GM19452 (cell line): Measurements from ENCODE around the gene DIAPH1.

Experiments
- ATAC-seq: cut with Tn5 transposase; IDR thresholded peaks from one replicate; pipeline ENCODE4 v1.9.1; 2021; ENCODE audit not compliant: unreplicated experiment

The DIAPH1 gene

DNA sequence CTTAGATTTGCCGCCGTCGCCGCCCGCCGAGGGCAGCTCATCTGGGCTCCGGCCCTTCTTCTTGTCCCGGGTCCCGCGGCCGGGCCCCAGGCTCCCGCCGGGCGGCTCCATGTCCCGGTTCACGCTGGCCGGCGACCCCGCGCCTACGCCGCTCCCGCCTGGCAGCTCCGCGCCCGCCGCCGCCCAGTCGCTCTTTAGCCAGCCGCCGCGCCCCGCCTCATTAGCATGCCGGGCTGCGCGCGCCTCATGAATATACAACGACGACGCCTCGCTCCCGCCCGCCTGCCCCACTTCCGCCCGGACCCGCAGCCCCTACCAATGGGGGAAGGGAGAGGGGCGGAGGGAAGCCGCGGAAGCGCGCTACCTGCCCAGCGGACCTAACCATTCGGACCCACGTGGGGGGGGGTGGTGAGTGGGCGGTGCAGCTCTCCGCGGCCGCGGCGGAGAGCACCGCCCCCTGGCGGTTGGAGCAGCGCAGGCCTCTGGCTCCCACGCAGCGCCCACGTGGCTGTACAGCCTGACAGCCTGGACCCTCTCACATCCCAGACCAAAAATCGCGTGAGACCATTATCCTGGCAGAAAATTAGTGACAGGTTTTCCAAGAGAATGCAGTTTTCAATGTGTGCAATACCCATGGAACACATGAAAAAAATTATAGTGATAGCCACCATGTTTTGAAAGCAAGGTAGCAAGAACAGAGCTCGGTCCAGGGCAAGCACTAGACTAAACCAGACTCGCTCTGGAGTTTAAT lies at the start of gene DIAPH1:
Gene DIAPH1, minus strand, starts transcription at position 197 of the 751 bp plus-strand sequence. Its CDS starts 86 bp downstream, at position 111.
- peak; percentile 81 for ATAC-seq

DNA sequence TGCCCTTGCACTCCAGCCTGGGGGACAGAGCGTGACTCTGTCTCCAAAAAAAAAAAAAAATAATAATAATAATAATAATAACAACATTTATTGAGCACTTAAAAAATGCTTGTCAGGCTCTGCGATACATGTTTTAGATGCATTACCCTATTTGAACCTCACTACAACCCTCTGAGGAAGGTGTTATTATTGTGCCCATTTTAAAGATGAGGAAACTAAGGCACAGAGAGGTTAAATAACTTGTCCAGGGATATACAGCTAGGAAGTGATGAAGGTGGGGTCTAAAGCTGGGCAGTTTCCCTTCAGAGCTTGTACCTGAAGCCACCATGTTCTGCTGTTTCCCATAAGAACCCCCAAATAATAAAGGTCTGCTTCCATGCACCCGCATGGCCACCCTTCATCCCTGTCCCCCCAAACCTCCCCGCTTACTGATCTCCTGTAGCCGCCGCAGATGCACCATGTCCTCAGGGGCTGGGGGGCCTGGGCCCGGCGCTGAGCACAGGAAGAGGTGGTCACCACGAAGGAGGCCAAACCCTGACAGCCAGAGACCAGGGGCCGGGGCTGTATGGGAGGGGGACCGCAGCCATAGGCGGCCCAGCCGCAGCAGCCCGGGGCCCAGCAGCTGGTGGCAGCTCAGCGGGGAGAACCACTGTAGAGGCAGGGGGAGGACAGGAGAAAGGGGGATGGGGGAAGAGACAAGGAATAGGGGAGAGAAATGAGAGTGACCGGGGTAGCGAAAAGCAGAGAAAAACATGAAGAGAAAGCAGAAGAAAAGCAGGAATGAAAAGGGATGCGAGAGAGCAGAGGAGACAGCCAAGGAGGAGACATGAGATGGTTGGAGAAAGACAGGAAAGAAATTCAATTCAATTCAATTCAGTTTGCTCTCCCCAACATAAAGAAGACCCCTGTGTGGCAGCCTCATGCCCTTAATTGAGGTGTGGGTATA lies 47.5 kb upstream of the DIAPH1 start:
- no peak for ATAC-seq

DNA sequence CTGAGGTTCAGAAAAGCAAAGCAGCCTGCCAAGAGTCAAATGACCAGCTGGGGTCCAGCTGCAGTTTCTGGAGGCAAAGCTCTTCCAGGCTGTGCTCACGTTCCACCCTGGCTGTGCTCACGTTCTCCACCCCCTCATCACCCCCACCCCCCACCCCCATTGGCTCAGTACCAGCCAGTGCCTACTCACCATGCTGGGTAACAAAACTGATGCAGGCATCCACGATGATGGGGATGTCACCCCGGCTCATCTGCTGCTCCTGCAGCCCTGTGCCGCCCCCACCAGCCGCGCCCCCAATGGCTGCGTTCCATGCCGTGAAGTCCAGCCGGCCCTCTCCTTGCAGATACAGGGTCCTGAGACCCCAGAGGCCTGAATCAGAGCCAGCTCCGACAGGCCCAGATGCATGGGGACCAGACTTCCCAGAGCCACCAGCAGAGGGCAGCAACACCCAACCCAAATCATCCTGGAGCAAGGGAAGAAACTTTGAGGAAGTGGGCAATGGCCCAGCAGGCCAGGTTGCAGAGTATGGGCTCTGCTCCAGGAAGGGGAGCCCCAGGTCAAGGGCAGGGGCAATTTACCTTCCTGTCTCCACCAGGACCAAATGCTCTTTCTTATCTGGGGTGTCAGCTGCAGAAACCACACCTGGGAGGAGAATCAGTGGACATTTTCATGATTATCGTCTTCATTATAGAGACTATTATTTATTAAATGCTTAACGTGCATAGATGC lies 46.1 kb upstream of the DIAPH1 start:
- peak; percentile 99 for ATAC-seq

DNA sequence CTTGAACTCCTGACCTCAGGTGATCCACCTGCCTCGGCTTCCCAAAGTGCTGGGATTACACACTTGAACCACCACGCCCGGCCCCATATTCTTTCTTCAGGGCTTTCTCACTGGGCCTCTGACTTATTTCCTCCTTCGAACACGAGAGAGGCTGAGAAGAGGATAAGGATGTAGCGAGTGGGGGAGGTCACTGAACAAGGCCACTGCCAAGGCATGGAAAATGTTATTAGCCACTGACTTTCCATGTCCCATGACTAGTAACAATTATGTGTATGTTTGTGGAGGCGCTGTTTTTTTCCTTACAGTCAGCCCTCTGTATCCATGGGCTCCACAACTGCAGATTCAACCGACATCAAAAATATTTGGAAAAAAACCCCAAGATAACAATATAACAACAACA lies 44.7 kb upstream of the DIAPH1 start:
- no peak for ATAC-seq

DNA sequence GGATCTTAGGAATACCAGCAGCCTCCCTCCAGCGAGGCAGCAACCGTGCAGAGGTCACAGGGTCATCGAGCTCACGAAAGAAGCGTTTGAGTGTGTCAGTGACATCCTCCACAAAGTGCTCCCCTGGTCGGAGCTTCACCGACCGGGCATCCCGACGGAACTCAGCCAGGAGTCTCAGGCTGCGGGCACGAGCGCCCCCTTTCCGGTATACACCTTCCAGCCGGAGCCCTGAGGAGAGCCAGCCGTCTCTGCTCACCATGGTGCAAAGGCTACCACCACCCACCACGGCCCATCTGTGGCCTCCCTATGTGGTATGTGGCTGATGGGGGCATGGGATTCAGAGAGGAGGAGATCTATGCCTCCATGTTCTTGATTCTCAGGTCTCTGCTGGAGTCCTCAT lies 43.2 kb upstream of the DIAPH1 start:
- ATAC-seq: no peak

DNA sequence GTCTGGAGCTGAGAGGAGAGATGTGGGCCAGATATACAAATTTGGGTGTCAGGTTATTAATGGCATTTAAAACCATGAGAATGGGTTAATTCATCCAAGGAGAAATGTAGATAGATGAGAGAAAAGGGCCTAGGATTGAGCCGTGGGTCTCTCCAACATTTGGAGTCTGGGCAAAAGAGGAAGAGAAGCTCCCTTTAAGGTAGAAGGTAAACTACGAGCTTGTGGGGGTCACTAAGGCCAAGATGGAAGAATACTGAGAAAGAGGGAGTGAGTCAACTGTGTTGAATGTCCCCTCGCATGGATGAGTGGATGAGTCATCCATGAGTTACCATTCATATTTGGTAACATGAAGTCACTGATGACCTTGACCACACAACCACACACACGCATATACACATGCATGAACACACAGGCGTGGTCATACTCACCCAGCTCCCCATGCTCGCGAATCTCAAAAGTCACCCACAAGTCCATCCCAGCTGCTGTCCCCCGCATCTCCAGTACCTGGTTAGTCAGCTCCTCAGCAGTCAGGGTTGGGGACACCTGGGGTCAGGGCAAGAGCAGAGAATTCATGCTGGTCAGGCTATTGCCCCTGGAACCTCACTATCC lies 39.2 kb upstream of the DIAPH1 start:
- peak; percentile 73 for ATAC-seq

DNA sequence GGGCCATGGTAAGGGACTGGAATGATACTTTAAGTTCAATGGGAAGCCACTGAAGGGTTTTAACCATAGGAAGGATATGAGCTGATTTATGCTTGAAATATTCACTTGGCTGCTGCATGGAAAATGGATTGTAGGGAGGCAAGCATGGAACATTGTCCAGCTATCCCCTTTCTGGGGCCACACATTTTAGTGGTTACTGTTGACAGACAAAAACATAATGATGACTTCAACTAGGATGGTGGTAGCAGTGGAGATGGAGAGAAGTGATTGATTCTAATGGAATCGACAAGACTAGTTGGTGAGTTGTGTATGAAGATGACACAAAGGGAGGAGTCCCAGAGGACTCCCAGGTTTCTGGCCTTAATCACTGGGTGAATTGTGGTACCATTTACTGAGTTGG lies 38.6 kb upstream of the DIAPH1 start:
- ATAC-seq: no peak

DNA sequence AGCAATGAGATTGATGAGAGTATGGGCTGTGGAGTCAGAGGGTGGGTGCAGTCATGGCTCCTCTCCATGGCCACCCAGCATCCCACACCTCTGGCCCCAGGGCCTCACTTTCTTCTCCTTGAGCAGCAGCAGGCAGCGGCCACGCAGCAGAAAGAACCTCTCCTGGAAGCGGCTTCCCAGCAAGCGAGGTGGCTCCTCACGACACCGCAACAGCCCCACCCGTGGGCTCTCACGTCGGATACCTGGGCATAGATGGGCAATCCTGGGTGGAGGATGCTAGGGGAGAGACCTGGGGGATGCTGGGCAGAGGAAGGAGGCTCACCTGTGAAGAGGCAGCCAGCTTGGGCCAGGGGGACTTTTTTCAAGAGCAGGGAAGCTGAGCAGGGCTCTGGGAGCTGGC lies 37.6 kb upstream of the DIAPH1 start:
- ATAC-seq: no peak

DNA sequence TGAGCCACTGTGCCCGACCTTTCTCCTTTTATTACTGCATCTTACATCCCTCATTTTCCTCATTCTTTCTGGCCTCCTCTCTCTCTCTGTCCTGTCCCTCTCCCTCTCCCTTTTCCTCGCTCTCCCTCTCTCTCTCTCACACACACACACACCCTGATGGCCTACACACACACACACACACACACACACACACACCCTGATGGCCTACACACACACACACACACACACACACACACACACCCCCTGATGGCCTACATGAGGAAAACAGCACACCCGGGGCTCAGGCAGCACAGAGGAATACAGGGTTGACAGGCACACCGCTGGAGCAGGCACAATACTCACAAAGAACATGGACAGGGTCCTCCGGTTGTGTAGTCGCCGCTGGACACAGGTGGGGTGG lies 36.2 kb upstream of the DIAPH1 start:
- ATAC-seq: no peak

DNA sequence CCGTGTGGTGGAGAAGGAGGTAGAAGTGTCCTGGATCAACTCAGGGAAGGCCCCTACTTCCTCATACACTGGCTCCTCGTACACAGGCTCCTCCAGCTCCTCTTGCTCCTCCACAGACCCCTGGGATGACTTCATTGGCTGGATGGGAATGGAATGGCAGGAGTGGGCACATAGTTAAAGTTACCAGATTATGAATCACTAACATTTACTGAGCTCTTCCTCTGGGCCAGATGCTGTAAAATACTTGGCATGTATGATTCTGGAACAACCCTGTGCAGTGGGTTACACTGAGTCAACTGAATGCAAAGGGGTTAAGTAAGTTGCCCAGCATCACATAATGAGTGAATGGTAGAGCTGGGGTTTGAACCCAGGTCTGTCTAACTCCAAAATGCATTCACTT lies 35.5 kb upstream of the DIAPH1 start:
- ATAC-seq: no peak

DNA sequence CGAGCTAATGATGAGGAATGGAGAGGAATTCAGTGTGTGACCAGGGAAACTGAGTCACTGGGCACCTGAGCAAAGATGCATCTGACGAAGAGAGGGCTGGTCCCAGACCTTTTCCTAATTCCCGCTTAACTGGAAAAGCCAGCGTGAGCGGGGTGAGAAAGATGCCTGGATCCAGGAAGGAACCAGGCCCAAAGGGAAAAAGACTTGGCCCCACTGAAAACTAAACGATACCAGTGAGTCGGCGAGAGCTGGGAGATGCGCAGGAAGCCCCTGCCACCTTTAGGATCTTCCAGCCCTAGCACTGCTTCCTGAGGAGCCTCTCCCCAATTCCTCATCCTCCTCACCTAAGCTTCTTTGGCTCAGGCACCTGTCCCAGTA lies 32.9 kb upstream of the DIAPH1 start:
- ATAC-seq: no peak

DNA sequence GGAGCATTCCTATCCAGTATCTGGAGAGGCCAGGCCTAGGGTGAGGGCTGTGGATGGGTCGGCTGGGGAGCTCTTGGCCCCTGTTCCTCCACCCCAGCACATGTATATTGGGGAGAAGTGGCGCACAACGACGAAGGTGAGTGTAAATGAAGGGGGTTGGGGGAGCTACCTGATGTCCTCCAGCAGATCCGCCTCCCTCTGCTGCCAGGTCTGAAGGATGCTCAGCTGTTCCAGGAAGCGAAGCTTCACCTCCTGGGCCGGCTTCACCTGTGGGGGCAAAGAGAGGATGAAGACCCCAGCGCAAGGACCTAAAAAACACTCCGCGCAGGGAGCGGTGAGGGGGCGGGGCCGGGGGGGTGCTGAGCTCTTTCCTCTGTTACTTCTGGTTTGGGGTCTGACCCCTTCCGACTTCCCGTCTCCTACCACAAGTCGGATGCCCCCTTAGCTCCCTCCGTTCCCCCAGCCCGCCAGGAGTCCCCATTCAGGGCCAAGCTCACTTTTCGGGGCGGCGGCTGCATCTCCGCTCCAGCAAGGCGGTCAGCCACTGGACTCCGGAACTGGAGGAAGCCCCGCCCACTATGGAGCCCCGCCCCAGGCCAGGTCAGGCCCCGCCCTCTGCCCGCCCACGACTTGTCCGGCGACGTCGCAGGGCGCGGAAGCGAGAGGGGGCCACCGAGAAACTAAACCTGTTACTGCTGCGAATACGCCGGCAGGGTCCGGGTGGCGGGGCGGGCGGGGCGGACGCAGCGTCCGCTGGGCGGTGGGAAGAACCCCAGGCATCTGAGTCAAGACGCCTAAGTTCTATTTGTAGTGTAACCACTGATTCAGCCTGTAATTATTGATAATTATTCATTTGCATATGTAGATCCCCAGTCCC lies 32.3 kb upstream of the DIAPH1 start, which contains the start of gene FCHSD1:
Gene FCHSD1, minus strand, starts transcription at position 568 of the 877 bp plus-strand sequence. Its CDS starts 50 bp downstream, at position 518.
- ATAC-seq: peak; percentile 98

DNA sequence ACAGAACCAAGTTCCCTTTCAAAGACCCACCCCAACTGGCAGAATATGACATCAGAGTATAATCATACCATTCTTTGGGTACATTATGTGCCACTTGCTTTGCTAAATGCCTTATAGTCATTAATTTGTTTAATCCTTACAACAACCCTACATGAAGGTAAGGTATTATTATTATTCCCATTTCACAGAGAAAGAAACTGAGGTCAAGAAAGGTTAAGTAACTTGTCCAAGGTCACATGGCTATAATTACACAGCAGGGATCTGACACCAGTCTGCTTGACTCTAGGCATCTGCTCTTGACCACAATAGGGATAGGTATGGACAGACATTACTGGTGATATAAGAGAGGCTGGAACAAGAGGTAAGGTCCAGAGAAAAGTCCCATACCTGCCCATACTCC lies 31.2 kb upstream of the DIAPH1 start:
- no peak for ATAC-seq

DNA sequence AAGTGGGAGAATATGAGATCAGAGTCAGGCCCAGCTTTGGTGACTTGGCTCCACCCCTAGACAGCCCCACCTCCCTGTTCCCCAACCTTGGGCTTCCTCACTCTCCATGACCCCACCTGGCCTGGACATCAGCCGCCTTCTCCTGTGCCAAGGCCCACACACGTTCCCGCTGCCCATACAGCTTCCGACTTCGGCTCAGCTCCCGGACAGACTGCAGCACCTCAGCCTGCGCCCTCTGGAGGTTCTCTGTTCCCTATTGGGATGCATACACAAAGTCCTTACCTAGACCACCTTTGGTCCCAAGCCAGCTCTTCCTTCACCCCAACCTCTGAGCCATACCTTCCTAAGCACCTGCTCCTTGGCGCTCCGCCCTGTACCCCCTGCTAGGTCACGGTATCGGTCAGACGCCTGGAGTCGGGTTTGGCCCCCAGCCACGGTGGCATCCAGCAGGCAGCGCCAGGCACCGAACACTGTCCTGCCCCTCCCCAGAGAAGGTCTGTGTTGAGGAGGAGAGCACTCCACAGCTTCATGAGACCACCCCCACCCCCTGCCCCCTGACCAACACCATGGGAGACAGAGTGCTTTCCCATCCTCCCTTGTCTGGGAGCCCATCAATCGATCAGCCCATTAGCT lies 30.4 kb upstream of the DIAPH1 start:
- ATAC-seq: no peak

DNA sequence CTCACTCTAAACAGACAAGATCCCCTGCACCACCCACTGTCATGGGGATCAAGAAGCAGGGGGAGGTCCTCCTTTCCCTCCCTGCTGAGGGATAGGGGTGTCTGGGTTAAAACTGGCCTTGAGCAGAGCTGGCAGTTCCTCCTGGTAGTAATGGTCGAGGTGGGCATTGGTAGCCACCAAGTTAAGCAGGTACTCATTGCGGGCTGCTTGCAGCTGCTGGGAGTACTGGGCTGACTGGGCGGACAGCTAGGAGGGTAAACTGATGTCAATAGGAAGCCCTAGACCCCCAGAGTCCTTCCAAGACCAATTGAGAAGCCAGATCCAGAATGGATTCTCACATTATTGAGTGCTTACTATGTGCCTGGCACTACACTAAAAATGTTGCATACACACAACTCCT lies 29.1 kb upstream of the DIAPH1 start:
- ATAC-seq: no peak

DNA sequence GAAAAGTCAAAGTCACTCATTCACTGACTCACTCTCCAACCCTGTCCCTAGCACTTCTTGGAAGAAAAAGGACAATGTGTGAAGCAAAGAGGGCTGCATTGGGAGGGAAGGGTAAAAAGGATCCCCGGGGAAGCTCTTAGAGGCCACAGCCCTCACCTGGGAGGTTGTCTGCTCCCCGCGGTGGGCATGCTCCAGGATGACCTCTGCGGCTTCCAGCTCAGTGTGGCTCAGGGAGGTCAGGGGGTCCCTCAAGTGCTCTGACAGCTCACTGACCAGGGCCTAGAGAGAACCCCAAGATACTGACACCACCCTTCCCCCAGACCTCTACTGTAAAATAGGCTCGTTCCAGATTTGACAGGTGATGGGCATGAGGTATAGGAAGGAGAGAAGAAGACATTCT lies 28.4 kb upstream of the DIAPH1 start:
- ATAC-seq: no peak

DNA sequence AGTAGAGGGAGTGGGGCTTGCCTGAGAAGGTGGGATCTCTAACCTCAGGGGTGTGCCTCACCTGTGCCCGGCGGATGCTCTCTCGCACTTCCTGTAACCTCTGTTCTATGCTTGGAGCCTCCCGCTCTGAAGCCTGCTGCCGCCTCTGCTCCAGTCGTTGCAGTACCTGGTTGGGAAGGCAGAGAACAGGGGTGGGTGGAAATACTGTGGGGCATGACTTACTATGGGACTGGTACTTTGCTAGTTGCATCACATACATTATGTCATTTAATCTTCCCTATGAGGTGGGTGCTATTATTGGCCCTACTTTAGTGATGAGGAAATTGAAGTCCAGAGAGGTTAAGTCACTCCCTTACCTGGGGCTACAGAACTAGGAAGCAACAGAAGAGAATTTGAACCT lies 27.2 kb upstream of the DIAPH1 start:
- ATAC-seq: no peak

DNA sequence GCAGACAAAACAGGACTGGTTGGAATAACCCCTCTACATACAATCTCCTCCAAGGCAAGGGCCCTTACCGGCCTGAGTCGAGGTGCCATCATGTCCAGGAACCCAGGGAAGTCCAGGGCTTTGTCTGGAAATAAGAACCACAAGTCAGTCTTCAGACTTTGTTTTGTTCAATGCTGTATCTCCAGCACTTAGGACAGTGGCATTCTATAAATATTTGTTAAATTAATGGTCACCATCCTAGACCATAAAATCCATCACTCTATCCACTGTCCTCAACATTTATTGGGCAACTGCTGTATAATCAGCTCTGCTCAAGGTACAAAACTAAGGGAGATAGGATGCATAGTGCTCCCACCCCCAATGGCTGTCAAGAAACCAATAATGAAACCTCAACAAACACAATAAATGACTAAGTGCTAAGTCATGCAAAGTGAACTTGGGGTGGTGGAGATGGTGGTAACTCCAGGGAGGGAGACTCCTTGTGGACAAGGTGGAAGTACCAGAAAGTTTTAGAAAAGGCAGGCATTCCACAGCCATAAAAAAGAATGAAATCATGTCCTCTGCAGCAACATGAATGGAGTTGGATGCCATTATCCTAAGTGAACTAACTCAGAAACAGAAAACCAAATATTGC lies 23.0 kb upstream of the DIAPH1 start:
- peak; percentile 59 for ATAC-seq

DNA sequence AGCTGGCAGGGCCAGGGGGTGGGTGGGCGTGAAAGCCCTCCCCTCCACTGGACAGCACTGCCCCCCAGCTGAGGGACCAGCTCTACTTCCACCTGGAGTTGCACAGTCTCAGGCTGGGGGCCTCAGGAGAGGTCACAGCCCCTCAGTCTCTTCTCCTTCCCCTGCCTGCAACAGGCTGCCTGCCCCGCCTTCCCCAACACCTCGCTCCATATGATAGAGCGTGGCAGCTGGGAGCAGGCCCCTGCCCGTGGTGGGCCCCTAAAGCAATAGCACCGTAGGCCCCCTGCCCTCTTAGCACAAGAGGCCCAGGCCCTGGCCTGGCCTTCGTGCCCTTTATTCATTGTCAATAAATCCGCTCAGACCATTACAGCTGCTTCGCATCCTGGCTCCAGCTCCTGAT lies 21.9 kb upstream of the DIAPH1 start:
- ATAC-seq: no peak
